Right atrium auricular region (tissue), 2 donors: ENCODE measurements around the gene CDT1. TPM values are rescaled to one million over a fixed set of nuclear protein-coding genes. Genes with fewer than 3 reads are reported as not detected.
A peak's percentile ranks its signal among the peaks of the same experiment; 100 is the strongest.

ENCODE experiments used
- DNase-seq: peaks from one replicate; pipeline ENCODE4 v3.0.0-alpha.2; 2019; ENCODE audit warnings: low spot score
- H3K27ac ChIP-seq, 2 donors: fragments of 200-600 bp; sonication (generic); 1 replicate in 1 of 2; 2 replicates in 1 of 2; pipeline ENCODE4 v1.5.1; 2016 to 2019
- H3K27me3 ChIP-seq, 2 donors: fragments of 200-600 bp; sonication (generic); one replicate each; pipeline versions ENCODE4 v1.5.1 to v1.6.0; 2017 to 2019
- H3K36me3 ChIP-seq: fragments of 200-600 bp; sonication (generic); one replicate; pipeline ENCODE4 v1.5.1; 2016
- H3K4me1 ChIP-seq, 2 donors: fragments of 200-600 bp; sonication (generic); one replicate each; pipeline versions ENCODE4 v1.5.1 to v1.6.0; 2017 to 2019
- H3K4me3 ChIP-seq, 2 donors: fragments of 200-600 bp; sonication (generic); 1 replicate in 1 of 2; 2 replicates in 1 of 2; pipeline ENCODE4 v1.5.1; 2017 to 2019; ENCODE audit warnings: mild to moderate bottlenecking in 1 of 2, moderate library complexity in 1 of 2
- H3K9me3 ChIP-seq, 2 donors: fragments of 200-600 bp; sonication (generic); one replicate each; pipeline ENCODE4 v1.5.1; 2019
- CTCF ChIP-seq, 2 donors: fragments of 200-600 bp; sonication (generic); IDR thresholded peaks; one replicate each; pipeline ENCODE4 v1.5.1; 2019; ENCODE audit warnings: antibody characterized with exemption in 2 of 2
- total RNA-seq, 2 donors: library from RNA; depleted of rRNA; stranded (reverse); fragments of >200 nt; gene quantifications; one replicate each; pipeline ENCODE4 v1.1.0, GENCODE V29; 2016

The CDT1 gene
- total RNA-seq, 2 donors from 2014 or later: 0.39 to 1.3 TPM

- no peak for TF ChIP-seq CTCF (IDR thresholded peaks at IDR 0.05)
- no peaks in the 10 kb centered on the region for H3K27me3 ChIP-seq
- no peaks in the 10 kb centered on the region for H3K9me3 ChIP-seq
- H3K27ac ChIP-seq: peak overlapping the region; percentile 74 to 83
- H3K4me3 ChIP-seq: peak overlapping the region; percentile 63 to 93
- DNase-seq: no peak
- H3K36me3 ChIP-seq: peaks cover 17% of the 10 kb centered on the region
- H3K4me1 ChIP-seq: peaks cover 0 to 22% of the 10 kb centered on the region in 2 donors
Measured at GRCh38 chr16:88855736-88856121, 52.1 kb downstream of the CDT1 start.

GRCh38 chr16:88856122-88856827 lies 52.7 kb downstream of the CDT1 start:
- H3K27me3 ChIP-seq: no peaks in the 10 kb centered on the region
- peak overlapping the region; percentile 63 to 93 for H3K4me3 ChIP-seq
- DNase-seq: no peak
- H3K27ac ChIP-seq: peak overlapping the region; percentile 74 to 83
- H3K4me1 ChIP-seq: peaks cover 0 to 22% of the 10 kb centered on the region in 2 donors
- H3K9me3 ChIP-seq: no peaks in the 10 kb centered on the region
- peaks cover 23% of the 10 kb centered on the region for H3K36me3 ChIP-seq
- no peak for TF ChIP-seq CTCF (IDR thresholded peaks at IDR 0.05)

GRCh38 chr16:88856828-88857727 lies 53.5 kb downstream of the CDT1 start, which contains the start of the genes GALNS and TRAPPC2L:
TSS of gene GALNS (minus strand) at chr16:88856947. CDS start at chr16:88856877, 70 bp downstream.
TSS of gene TRAPPC2L (plus strand) at chr16:88857127. CDS start at chr16:88857151, 24 bp downstream.
- peaks cover 31% of the 10 kb centered on the region for H3K36me3 ChIP-seq
- H3K27ac ChIP-seq: peak within 1 kb of the TSS; percentile 74 to 83
- peaks cover 0 to 22% of the 10 kb centered on the region in 2 donors for H3K4me1 ChIP-seq
- peak; percentile 99 for DNase-seq
- no peaks in the 10 kb centered on the region for H3K27me3 ChIP-seq
- no peaks in the 10 kb centered on the region for H3K9me3 ChIP-seq
- H3K4me3 ChIP-seq: peak within 1 kb of the TSS; percentile 63 to 93
- no peak for TF ChIP-seq CTCF (IDR thresholded peaks at IDR 0.05)

- Histone ChIP-seq H3K4me1 (peaks cover 0 to 22% of the 10 kb centered on the region in 2 donors), H3K9me3 (no peaks in the 10 kb centered on the region), H3K36me3 (peaks cover 38% of the 10 kb centered on the region), H3K27ac (peak overlapping the region; percentile 74 to 83), H3K4me3 (peak overlapping the region; percentile 63 to 93), H3K27me3 (no peaks in the 10 kb centered on the region)
- TF ChIP-seq CTCF (IDR thresholded peaks at IDR 0.05): peak; percentile 30 to 70
- peak; percentile 70 for DNase-seq
Measured at GRCh38 chr16:88857728-88858339, 54.2 kb downstream of the CDT1 start.

Other genes with a start within 250 kb of the CDT1 start
- 10 to 100 TPM in 1 of 2 donors, 1 to 10 TPM in 1; 7.9 to 10.0 TPM for gene ZC3H18, start 233.4 kb upstream of the CDT1 start, total RNA-seq
- gene IL17C, start 165.2 kb upstream of the CDT1 start, total RNA-seq: not detected
- 100 to 1,000 TPM in 1 of 2 donors, 10 to 100 TPM in 1; 82.0 to 132 TPM for gene CYBA, start 152.7 kb upstream of the CDT1 start, total RNA-seq
- 10 to 100 TPM; 21.5 to 23.1 TPM for gene MVD, start 140.7 kb upstream of the CDT1 start, total RNA-seq
- gene SNAI3, start 117.3 kb upstream of the CDT1 start, total RNA-seq: 1 to 10 TPM; 1.0 to 1.6 TPM
- 10 to 100 TPM; 16.9 to 19.4 TPM for gene RNF166, start 97.4 kb upstream of the CDT1 start, total RNA-seq
- gene CTU2, start 97.3 kb upstream of the CDT1 start, total RNA-seq: 1 to 10 TPM; 7.1 to 8.2 TPM
- 10 to 100 TPM; 37.7 to 73.2 TPM for gene PIEZO1, start 18.6 kb upstream of the CDT1 start, total RNA-seq
- 10 to 100 TPM; 50.6 to 90.4 TPM for gene APRT, start 8.1 kb downstream of the CDT1 start, total RNA-seq
- gene GALNS, start 53.2 kb downstream of the CDT1 start, total RNA-seq: 10 to 100 TPM; 12.6 to 18.8 TPM
- gene TRAPPC2L, start 53.3 kb downstream of the CDT1 start, total RNA-seq: 10 to 100 TPM; 30.7 to 33.0 TPM
- not detected for gene PABPN1L, start 62.9 kb downstream of the CDT1 start, total RNA-seq
- gene CBFA2T3, start 173.4 kb downstream of the CDT1 start, total RNA-seq: 1 to 10 TPM; 1.1 to 2.6 TPM